ENCODE results near the gene SUN2. TPM values are rescaled to one million over a fixed set of nuclear protein-coding genes. Genes with fewer than 3 reads are reported as not detected.

Gene SUN2
- total and polyA plus RNA-seq, 2 donors (not counting 3 experiments of a cell fraction or from before 2014, with no cell fraction given) = 76.7 to 133 TPM

DNA sequence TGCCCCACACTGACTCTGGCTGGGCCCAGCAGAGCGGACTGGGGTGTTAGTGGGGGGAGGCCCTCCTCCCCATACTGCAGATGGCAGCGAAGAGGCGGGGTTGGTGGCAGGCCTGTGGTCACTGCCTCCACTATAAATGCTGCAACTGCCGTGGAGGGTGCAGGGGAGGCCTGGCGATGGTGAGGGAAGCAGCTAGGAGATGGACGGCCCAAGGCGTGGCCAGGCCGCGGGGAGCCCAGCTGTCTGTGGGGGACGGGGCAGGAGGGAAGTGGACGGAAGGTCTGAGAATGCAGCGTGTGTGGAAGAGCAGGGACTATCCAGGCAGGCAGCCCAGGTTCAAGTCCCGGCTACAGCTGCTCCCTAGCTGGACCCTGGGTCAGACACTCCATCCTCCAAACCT lies 19.9 kb upstream of the SUN2 start:
- no peaks in the 10 kb centered on the region for H3K79me2 ChIP-seq (ENCODE audit: control insufficient read depth, insufficient read depth, low read length)
- no peak for DNase-seq (ENCODE audit: low read depth, low spot score)
- no peak for FAIRE-seq
- H3K9me3 ChIP-seq (replicated peaks; ENCODE audit: control insufficient read depth, insufficient read depth, low read length) = no peaks in the 10 kb centered on the region
- no peaks in the 10 kb centered on the region for H3K4me1 ChIP-seq (ENCODE audit: control insufficient read depth, extremely low read depth, insufficient read depth, low read length)
- H2AFZ ChIP-seq (ENCODE audit: low read depth, low read length) = no peak overlapping the region
- dilution Hi-C loops (cut with MboI; ENCODE audit: extremely low pct_ligation_motif_present, low sequenced_read_pairs) (no loop called here), intact Hi-C loops (cut with micrococcal nuclease) (no loop called here)
- H3K27me3 ChIP-seq (ENCODE audit: control insufficient read depth in 2 of 2, insufficient read depth in 2 of 2, low read length in 2 of 2) = no peaks in the 10 kb centered on the region
- TF ChIP-seq GATA2 (IDR thresholded peaks at IDR 0.05; ENCODE audit: insufficient read depth, insufficient read length, low read depth, low read length) = no peak
- TF ChIP-seq POLR2A (IDR thresholded peaks at IDR 0.05; ENCODE audit: low read depth, low read length) = no peak
- no peak for TF ChIP-seq MYC (IDR thresholded peaks at IDR 0.05; ENCODE audit: low read depth, low read length)
- TF ChIP-seq FOS (IDR thresholded peaks at IDR 0.05; ENCODE audit: borderline replicate concordance, insufficient read depth, low read length) = no peak
- TF ChIP-seq, protein P1, sequence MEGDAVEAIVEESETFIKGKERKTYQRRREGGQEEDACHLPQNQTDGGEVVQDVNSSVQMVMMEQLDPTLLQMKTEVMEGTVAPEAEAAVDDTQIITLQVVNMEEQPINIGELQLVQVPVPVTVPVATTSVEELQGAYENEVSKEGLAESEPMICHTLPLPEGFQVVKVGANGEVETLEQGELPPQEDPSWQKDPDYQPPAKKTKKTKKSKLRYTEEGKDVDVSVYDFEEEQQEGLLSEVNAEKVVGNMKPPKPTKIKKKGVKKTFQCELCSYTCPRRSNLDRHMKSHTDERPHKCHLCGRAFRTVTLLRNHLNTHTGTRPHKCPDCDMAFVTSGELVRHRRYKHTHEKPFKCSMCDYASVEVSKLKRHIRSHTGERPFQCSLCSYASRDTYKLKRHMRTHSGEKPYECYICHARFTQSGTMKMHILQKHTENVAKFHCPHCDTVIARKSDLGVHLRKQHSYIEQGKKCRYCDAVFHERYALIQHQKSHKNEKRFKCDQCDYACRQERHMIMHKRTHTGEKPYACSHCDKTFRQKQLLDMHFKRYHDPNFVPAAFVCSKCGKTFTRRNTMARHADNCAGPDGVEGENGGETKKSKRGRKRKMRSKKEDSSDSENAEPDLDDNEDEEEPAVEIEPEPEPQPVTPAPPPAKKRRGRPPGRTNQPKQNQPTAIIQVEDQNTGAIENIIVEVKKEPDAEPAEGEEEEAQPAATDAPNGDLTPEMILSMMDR (IDR thresholded peaks at IDR 0.05; ENCODE audit: extremely low read depth in 1 of 2, insufficient read depth in 1 of 2, low read depth in 1 of 2, low read length in 2 of 2) = no peak
- TF ChIP-seq POLR2AphosphoS5 (IDR thresholded peaks at IDR 0.05; ENCODE audit: insufficient read depth, low read depth, low read length) = no peak
- no peak for TF ChIP-seq EZH2 (IDR thresholded peaks at IDR 0.05; ENCODE audit: borderline replicate concordance, low read depth, low read length, severe bottlenecking)
- no TSS peak for BruUV-seq (replicated peaks)
- no peak overlapping the region for H3K27ac ChIP-seq (ENCODE audit: insufficient read depth, low read depth, low read length)
- H4K20me1 ChIP-seq (replicated peaks; ENCODE audit: control insufficient read depth, extremely low read depth, insufficient read depth, low read length) = no peaks in the 10 kb centered on the region
- no peak overlapping the region for H3K4me2 ChIP-seq (ENCODE audit: insufficient read depth, low read length)
- no peaks in the 10 kb centered on the region for H3K9me1 ChIP-seq (replicated peaks; ENCODE audit: control insufficient read depth, extremely low read depth, insufficient read depth, low read length)
- H3K36me3 ChIP-seq (ENCODE audit: control insufficient read depth in 2 of 2, extremely low read depth in 1 of 2, insufficient read depth in 2 of 2, low read length in 2 of 2) = no peaks in the 10 kb centered on the region
- POLR2A ChIA-PET = no interaction called here
- no peak overlapping the region for H3K4me3 ChIP-seq (replicated peaks in 1 of 3; ENCODE audit: insufficient read depth in 1 of 3, low read depth in 1 of 3, low read length in 3 of 3)
- CTCF ChIA-PET = interaction anchor here (1.7 kb wide), 1 partner anchor 67 kb away, joined by 5 read pairs; no protein-coding TSS in a partner anchor
- H3K9ac ChIP-seq (replicated peaks; ENCODE audit: extremely low read depth, insufficient read depth, low read length) = no peak overlapping the region
